ENCODE results near the gene ITGA5. TPM values are rescaled to one million over a fixed set of nuclear protein-coding genes. Genes with fewer than 3 reads are reported as not detected.

ITGA5 gene
- total RNA-seq, 2 donors from 2014 or later = 7.8 to 120 TPM

DNA sequence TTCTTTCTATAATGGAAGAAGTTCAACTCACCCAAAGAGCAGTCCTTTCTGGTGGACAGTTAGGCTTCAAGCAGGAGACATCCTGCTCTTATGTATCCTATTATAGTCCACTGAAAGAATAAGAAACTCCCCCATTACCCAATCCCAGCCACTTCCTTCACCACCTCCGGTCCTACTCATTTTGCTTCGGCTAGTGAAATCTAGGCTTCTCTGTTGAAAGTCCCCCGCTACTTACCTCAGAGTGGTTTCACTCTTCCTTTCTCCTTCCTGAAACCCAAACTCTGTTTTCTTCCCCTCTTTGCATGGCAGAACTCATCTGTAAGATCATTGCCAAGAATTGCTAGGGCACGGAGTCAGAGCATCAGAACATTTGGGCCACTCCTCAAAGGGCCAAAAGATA is 54.7 kb downstream of the ITGA5 start, which contains the start of gene GPR84:
Gene GPR84, minus strand, starts transcription at position 74 of the 400 bp plus-strand sequence. CDS start 635 bp downstream, outside the sequence.
- no peaks in the 10 kb centered on the region for H3K36me3 ChIP-seq
- peaks cover 5% of the 10 kb centered on the region for H3K4me1 ChIP-seq
- TF ChIP-seq CTCF (IDR thresholded peaks at IDR 0.05) = no peak
- DNase-seq = no peak
- no peaks in the 10 kb centered on the region for H3K9me3 ChIP-seq
- no peak within 1 kb of the TSS for H3K9ac ChIP-seq (ENCODE audit: low read depth in 2 of 2, low read length in 2 of 2)
- H3K4me3 ChIP-seq = no peak within 1 kb of the TSS
- H3K27me3 ChIP-seq = no peaks in the 10 kb centered on the region
- no peak within 1 kb of the TSS for H3K27ac ChIP-seq
- intact Hi-C loops (cut with DNase I) = loop anchor here (5.0 kb wide), 2 partner anchors 72 to 142 kb away; no protein-coding TSS in a partner anchor

DNA sequence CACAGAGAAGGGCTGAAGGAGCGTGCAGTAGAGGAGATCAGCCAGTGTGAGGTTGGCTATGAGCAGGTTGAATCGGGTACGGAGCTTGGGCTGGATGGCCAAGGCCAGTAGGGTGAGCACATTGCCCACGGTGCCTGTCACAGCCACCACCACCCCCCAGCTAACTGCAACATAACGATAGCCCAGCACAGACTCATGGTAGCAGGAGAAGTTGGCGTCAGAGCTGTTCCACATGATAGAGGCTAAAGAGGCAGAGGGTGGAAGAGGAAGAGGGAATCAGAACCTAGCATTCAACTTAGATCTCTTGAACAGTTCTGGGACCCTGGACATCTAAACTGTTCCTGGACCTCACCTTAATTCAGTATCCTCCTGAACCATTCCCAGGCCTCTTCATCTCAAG is 55.4 kb downstream of the ITGA5 start:
- Histone ChIP-seq H3K9ac (ENCODE audit: low read depth in 2 of 2, low read length in 2 of 2) (no peak overlapping the region), H3K27me3 (no peaks in the 10 kb centered on the region), H3K27ac (no peak overlapping the region), H3K4me3 (no peak overlapping the region), H3K9me3 (no peaks in the 10 kb centered on the region), H3K36me3 (no peaks in the 10 kb centered on the region), H3K4me1 (no peaks in the 10 kb centered on the region)
- intact Hi-C loops (cut with DNase I) = loop anchor here (5.0 kb wide), 2 partner anchors 71 to 141 kb away; no protein-coding TSS in a partner anchor
- no peak for TF ChIP-seq CTCF (IDR thresholded peaks at IDR 0.05)
- no peak for DNase-seq

DNA sequence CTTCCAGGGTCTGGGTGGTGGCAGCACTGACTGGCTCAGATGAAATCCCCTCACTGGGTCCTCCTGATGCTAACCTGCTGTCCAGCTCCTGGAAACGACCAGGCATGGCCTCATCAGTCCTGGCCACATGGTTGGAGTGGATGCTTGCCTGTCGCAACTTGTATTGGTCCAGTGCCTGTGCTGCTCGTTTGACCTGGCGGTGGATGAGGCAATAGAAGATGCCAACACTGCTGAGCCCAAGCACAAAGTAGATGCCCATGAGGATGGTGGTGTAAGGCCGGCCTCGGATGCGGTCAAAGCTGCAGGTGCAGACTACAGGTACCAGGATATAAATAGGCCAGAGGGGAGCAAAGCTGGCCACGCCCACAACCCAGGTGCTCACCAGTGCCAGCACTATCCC is 56.0 kb downstream of the ITGA5 start:
- intact Hi-C loops (cut with DNase I) = loop anchor here (5.0 kb wide), 2 partner anchors 71 to 141 kb away; no protein-coding TSS in a partner anchor
- Histone ChIP-seq H3K4me1 (no peaks in the 10 kb centered on the region), H3K27ac (no peak overlapping the region), H3K36me3 (no peaks in the 10 kb centered on the region), H3K4me3 (no peak overlapping the region), H3K9me3 (no peaks in the 10 kb centered on the region), H3K9ac (ENCODE audit: low read depth in 2 of 2, low read length in 2 of 2) (no peak overlapping the region), H3K27me3 (no peaks in the 10 kb centered on the region)
- no peak for DNase-seq
- no peak for TF ChIP-seq CTCF (IDR thresholded peaks at IDR 0.05)

GRCh38 chr12:54360717-54361456 is 58.2 kb downstream of the ITGA5 start:
- TF ChIP-seq CTCF (IDR thresholded peaks at IDR 0.05) = peak; percentile 79
- no peaks in the 10 kb centered on the region for H3K4me1 ChIP-seq
- H3K9ac ChIP-seq (ENCODE audit: low read depth in 2 of 2, low read length in 2 of 2) = no peak overlapping the region
- intact Hi-C loops (cut with DNase I) = loop anchor here (5.0 kb wide), 2 partner anchors 69 to 139 kb away; no protein-coding TSS in a partner anchor
- H3K9me3 ChIP-seq = no peaks in the 10 kb centered on the region
- no peak overlapping the region for H3K4me3 ChIP-seq
- H3K36me3 ChIP-seq = no peaks in the 10 kb centered on the region
- H3K27me3 ChIP-seq = no peaks in the 10 kb centered on the region
- peak; percentile 88 for DNase-seq
- H3K27ac ChIP-seq = no peak overlapping the region

DNA sequence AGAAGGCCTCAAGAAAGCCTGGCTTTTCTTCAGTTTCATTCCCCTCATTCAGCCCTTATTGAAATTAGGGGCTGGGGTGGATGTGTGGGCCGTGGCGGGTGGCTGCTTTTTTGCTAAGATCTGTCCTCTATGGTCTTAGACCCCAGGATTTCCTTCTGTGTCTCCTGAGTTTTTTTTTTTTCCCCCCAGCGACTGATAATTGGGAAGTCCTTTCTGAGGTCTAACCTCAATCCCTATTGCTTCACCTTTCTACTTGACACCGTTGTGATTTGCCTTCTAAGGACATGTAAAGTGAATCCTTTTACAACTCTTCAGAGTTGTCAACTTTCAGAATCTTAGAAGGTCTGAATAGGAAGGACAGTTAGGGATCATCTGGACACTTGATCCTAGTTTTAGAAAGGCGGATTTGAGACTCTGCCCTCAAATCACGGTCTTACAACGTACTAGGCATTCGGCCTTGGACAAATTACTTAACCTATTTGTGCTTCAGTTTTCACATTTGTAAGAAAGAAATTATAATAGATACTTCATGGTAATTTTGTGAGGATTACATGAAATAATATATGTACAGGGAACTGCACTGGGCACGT is 59.2 kb downstream of the ITGA5 start:
- Histone ChIP-seq H3K9ac (ENCODE audit: low read depth in 2 of 2, low read length in 2 of 2) (peak overlapping the region; percentile 38 to 81), H3K27ac (peak overlapping the region; percentile 75), H3K36me3 (no peaks in the 10 kb centered on the region), H3K27me3 (no peaks in the 10 kb centered on the region), H3K9me3 (no peaks in the 10 kb centered on the region), H3K4me3 (peak overlapping the region; percentile 41), H3K4me1 (no peaks in the 10 kb centered on the region)
- no peak for TF ChIP-seq CTCF (IDR thresholded peaks at IDR 0.05)
- intact Hi-C loops (cut with DNase I) = loop anchor here (5.0 to 10.0 kb wide), 3 partner anchors 68 to 355 kb away; partner anchors contain the start of genes HOXC8 and HOXC9
- no peak for DNase-seq
